Right atrium auricular region (tissue), 2 donors: ENCODE measurements around the gene EEF1E1. TPM values are rescaled to one million over a fixed set of nuclear protein-coding genes. Genes with fewer than 3 reads are reported as not detected.

ENCODE experiments used
- DNase-seq: peaks from one replicate; pipeline ENCODE4 v3.0.0-alpha.2; 2019; ENCODE audit warnings: low spot score
- H3K27ac ChIP-seq, 2 donors: fragments of 200-600 bp; sonication (generic); 1 replicate in 1 of 2; 2 replicates in 1 of 2; pipeline ENCODE4 v1.5.1; 2016 to 2019
- H3K27me3 ChIP-seq, 2 donors: fragments of 200-600 bp; sonication (generic); one replicate each; pipeline versions ENCODE4 v1.5.1 to v1.6.0; 2017 to 2019
- H3K36me3 ChIP-seq: fragments of 200-600 bp; sonication (generic); one replicate; pipeline ENCODE4 v1.5.1; 2016
- H3K4me1 ChIP-seq, 2 donors: fragments of 200-600 bp; sonication (generic); one replicate each; pipeline versions ENCODE4 v1.5.1 to v1.6.0; 2017 to 2019
- H3K4me3 ChIP-seq, 2 donors: fragments of 200-600 bp; sonication (generic); 1 replicate in 1 of 2; 2 replicates in 1 of 2; pipeline ENCODE4 v1.5.1; 2017 to 2019; ENCODE audit warnings: mild to moderate bottlenecking in 1 of 2, moderate library complexity in 1 of 2
- H3K9me3 ChIP-seq, 2 donors: fragments of 200-600 bp; sonication (generic); one replicate each; pipeline ENCODE4 v1.5.1; 2019
- total RNA-seq, 2 donors: library from RNA; depleted of rRNA; stranded (reverse); fragments of >200 nt; gene quantifications; one replicate each; pipeline ENCODE4 v1.1.0, GENCODE V29; 2016
- TF ChIP-seq, protein P1 (sequence below), 2 donors: fragments of 200-600 bp; sonication (generic); IDR thresholded peaks; one replicate each; pipeline ENCODE4 v1.5.1; 2019; ENCODE audit warnings: antibody characterized with exemption in 2 of 2

The EEF1E1 gene
- total RNA-seq, 2 donors from 2014 or later, result 12.6 to 20.6 TPM

DNA sequence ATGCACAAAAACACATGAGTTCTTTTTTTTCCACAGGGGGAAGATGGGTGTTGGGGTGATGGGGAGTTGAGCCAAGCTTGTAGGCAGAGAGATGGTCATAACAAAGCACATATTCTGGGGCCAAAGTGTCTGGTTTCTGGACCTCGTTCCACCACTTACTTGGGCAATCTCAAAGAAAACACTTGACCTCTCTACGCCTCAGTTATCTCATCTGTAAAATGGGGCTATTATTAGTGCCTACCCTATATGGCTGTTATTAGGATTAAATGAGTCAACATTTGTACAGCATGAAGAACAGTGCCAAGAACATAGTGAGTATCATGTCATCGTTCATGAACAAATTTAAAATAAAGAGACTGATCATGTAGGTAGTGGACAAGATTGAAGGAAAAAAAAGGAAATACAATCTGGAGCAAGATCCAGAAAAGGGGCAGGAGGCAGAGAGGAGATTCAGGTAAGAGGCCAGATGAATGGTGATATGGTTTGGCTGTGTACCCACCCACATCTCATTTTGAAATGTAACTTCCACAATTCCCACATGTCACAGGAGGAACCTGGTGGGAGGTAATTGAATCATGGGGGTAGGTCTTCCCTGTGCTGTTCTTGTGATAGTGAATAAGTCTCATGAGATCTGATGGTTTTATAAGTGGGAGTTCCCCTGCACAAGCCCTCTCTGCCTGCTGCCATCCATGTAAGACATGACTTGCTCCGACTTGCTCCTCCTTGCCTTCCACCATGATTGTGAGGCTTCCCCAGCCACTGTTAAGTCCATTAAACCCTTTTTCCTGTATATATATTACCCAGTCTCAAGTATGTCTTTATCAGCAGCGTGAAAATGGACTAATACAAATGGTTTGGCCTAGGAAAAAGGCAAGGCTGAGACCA, 14.2 kb downstream of the EEF1E1 start:
- H3K4me3 ChIP-seq, result no peak overlapping the region
- no peak overlapping the region for H3K27ac ChIP-seq
- peaks cover 22% of the 10 kb centered on the region for H3K36me3 ChIP-seq
- TF ChIP-seq, protein P1, sequence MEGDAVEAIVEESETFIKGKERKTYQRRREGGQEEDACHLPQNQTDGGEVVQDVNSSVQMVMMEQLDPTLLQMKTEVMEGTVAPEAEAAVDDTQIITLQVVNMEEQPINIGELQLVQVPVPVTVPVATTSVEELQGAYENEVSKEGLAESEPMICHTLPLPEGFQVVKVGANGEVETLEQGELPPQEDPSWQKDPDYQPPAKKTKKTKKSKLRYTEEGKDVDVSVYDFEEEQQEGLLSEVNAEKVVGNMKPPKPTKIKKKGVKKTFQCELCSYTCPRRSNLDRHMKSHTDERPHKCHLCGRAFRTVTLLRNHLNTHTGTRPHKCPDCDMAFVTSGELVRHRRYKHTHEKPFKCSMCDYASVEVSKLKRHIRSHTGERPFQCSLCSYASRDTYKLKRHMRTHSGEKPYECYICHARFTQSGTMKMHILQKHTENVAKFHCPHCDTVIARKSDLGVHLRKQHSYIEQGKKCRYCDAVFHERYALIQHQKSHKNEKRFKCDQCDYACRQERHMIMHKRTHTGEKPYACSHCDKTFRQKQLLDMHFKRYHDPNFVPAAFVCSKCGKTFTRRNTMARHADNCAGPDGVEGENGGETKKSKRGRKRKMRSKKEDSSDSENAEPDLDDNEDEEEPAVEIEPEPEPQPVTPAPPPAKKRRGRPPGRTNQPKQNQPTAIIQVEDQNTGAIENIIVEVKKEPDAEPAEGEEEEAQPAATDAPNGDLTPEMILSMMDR (IDR thresholded peaks at IDR 0.05), result no peak
- peaks cover 0 to 5% of the 10 kb centered on the region in 2 donors for H3K4me1 ChIP-seq
- no peaks in the 10 kb centered on the region for H3K9me3 ChIP-seq
- no peak for DNase-seq
- no peaks in the 10 kb centered on the region for H3K27me3 ChIP-seq

DNA sequence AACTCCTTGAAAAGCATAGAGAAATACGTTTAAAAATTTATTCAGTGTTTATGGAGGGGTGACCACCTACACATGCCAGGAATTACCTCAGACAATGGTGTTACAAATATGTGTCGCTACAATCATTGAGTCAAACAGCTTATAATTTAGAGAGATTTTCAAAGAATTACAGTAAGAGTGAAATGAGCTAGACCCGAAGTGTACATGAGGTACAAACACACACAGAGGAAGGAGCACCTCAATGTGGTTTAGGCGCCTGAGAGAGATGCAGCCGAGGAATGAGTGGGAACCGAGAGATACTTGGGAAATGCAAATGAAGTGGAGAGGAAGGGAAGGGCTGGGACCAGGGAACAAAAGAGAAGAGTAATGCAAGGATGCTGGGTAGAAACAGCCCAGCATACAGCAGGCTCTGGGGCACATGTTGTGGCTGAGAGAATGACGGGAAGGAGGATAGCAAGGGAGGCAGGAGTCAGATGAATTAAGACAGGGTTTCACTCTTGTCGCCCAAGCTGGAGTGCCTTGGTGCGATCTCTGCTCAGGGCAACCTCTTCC, 15.5 kb downstream of the EEF1E1 start:
- Histone ChIP-seq H3K27ac (no peak overlapping the region), H3K36me3 (peaks cover 22% of the 10 kb centered on the region), H3K4me3 (no peak overlapping the region), H3K4me1 (peaks cover 0 to 5% of the 10 kb centered on the region in 2 donors), H3K27me3 (no peaks in the 10 kb centered on the region), H3K9me3 (no peaks in the 10 kb centered on the region)
- DNase-seq, result no peak
- TF ChIP-seq, protein P1 (IDR thresholded peaks at IDR 0.05), result no peak

DNA sequence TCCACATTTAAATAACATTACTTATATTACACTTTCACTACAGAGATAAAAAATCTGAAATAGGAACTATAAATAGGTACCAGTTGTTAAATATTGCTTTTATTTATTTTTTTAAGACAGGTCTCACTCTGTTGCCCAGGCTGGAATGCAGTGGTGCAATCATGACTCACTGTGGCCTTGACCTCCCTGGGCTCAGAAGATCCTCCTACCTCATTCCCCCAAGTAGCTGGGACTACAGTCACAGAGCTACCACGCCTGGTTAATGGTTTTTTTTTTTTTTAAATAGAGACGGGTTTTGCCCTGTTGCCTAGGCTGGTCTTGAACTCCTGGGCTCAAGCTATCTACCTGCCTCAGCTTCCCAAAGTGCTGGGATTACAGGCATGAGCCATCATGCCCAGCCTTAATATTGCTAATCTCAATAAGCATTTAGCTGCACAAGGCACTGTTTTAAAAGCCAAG, 17.3 kb downstream of the EEF1E1 start:
- Histone ChIP-seq H3K4me1 (peaks cover 0 to 5% of the 10 kb centered on the region in 2 donors), H3K4me3 (no peak overlapping the region), H3K9me3 (no peaks in the 10 kb centered on the region), H3K27me3 (no peaks in the 10 kb centered on the region), H3K27ac (no peak overlapping the region), H3K36me3 (peaks cover 22% of the 10 kb centered on the region)
- no peak for DNase-seq
- TF ChIP-seq, protein P1 (IDR thresholded peaks at IDR 0.05), result no peak

DNA sequence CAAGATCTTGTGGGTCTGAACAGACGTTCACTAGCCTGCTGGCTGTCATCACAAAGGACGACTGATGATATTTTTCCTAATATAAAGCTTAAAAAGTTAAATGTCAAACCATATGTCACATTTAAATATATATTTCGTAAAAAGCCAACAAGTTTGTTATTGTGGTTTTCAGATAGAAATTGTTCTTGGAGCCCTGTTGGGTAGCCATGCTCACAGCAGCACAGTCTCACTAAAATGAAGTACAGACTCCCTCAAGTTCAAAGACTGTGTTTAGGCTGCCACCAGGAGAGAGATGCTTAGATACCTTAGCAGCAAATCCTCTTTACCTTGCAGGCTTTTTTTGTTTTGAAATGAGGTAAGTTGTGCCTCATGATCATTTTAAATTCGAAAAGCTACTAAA, 17.8 kb downstream of the EEF1E1 start:
- TF ChIP-seq, protein P1 (IDR thresholded peaks at IDR 0.05), result no peak
- Histone ChIP-seq H3K27me3 (no peaks in the 10 kb centered on the region), H3K36me3 (peaks cover 19% of the 10 kb centered on the region), H3K4me1 (peaks cover 0 to 5% of the 10 kb centered on the region in 2 donors), H3K4me3 (no peak overlapping the region), H3K9me3 (no peaks in the 10 kb centered on the region), H3K27ac (no peak overlapping the region)
- DNase-seq, result no peak

DNA sequence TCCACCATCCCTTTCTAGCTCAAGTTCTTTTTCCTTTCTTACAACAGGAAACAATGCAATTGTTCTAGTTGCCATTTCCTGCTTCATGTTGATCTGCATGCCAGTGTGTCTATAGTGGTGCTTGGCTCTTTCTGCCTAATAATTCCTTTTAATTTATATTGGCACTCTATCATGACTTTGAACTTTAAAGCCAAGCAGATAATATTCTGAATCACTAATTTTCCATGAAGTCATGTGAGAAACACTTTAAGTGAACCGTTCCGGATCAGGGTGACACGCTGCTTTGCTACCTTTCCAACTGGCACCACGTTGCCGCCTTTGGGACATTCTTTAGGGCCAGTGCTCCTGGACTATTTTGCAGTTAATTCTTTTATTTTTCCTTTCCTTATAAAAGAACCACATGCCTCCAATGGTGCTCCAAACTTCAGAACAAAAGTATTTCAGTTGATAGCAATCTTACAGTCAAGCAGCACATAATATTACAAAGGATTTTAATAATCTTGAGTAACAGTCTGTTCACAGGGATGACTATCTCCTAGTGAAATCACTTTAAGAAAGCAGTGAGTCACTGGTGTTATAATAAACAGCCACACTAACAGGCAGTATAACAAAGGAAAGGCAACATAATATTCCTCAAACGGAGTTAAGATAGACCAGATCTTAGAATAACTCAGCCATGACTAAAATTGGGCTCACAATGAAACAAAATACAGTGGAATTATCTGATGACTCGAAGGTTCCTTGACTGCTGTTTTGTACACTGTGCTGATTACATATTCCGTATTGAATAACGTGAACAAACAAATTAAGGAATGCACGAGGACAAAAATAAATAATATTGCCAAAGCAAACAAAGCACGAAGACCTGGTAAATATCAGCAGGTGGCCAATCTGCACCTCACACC, 19.1 kb downstream of the EEF1E1 start:
- Histone ChIP-seq H3K4me3 (no peak overlapping the region), H3K27me3 (no peaks in the 10 kb centered on the region), H3K4me1 (peaks cover 0 to 5% of the 10 kb centered on the region in 2 donors), H3K9me3 (no peaks in the 10 kb centered on the region), H3K27ac (no peak overlapping the region), H3K36me3 (peaks cover 6% of the 10 kb centered on the region)
- TF ChIP-seq, protein P1 (IDR thresholded peaks at IDR 0.05), result no peak
- no peak for DNase-seq
